Measurements from ENCODE around the gene PIMREG. TPM values are rescaled to one million over a fixed set of nuclear protein-coding genes. Genes with fewer than 3 reads are reported as not detected.

The PIMREG gene, protein sequence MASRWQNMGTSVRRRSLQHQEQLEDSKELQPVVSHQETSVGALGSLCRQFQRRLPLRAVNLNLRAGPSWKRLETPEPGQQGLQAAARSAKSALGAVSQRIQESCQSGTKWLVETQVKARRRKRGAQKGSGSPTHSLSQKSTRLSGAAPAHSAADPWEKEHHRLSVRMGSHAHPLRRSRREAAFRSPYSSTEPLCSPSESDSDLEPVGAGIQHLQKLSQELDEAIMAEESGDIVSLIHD
- 10 to 100 TPM in 1 of 3 donors, 1 to 10 TPM in 1, under 1 TPM in 1; 0.95 to 13.0 (median 3.2) TPM for total RNA-seq
- long read RNA-seq, donor 1, partial matches to known transcripts = 0 of 1 reads
- long read RNA-seq, donor 1, other reads (novel, unspliced or antisense) = 0 of 1 reads
- long read RNA-seq, donor 2, partial matches to known transcripts = 0 of 5 reads
- long read RNA-seq, donor 2, other reads (novel, unspliced or antisense) = 0 of 5 reads

- peak; percentile 98 for ATAC-seq
- DNase-seq = peak; percentile 96 to 97 (median 97)
- H3K36me3 ChIP-seq (ENCODE audit: low read depth) = no peaks in the 10 kb centered on the region
- TF ChIP-seq, protein P1, sequence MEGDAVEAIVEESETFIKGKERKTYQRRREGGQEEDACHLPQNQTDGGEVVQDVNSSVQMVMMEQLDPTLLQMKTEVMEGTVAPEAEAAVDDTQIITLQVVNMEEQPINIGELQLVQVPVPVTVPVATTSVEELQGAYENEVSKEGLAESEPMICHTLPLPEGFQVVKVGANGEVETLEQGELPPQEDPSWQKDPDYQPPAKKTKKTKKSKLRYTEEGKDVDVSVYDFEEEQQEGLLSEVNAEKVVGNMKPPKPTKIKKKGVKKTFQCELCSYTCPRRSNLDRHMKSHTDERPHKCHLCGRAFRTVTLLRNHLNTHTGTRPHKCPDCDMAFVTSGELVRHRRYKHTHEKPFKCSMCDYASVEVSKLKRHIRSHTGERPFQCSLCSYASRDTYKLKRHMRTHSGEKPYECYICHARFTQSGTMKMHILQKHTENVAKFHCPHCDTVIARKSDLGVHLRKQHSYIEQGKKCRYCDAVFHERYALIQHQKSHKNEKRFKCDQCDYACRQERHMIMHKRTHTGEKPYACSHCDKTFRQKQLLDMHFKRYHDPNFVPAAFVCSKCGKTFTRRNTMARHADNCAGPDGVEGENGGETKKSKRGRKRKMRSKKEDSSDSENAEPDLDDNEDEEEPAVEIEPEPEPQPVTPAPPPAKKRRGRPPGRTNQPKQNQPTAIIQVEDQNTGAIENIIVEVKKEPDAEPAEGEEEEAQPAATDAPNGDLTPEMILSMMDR (IDR thresholded peaks at IDR 0.05) = no peak
- intact Hi-C loops (cut with DNase I, micrococcal nuclease) = no loop called here
- H3K4me3 ChIP-seq = no peak within 1 kb of the TSS
- H3K4me1 ChIP-seq (ENCODE audit: low read depth) = no peaks in the 10 kb centered on the region
- no peaks in the 10 kb centered on the region for H3K9me3 ChIP-seq
Observed at GRCh38 chr17:6443692-6444570, at the start of gene PIMREG. PIMREG (plus strand) TSS chr17:6444455; CDS start chr17:6445111, 656 bp downstream.

- ATAC-seq = no peak
- no peak for DNase-seq
- intact Hi-C loops (cut with DNase I, micrococcal nuclease) = no loop called here
- Histone ChIP-seq H3K4me1 (ENCODE audit: low read depth) (no peaks in the 10 kb centered on the region), H3K4me3 (no peak overlapping the region), H3K9me3 (no peaks in the 10 kb centered on the region), H3K36me3 (ENCODE audit: low read depth) (no peaks in the 10 kb centered on the region)
- TF ChIP-seq, protein P1 (IDR thresholded peaks at IDR 0.05) = no peak
Observed at GRCh38 chr17:6398955-6399354, 45.3 kb upstream of the PIMREG start.

DNA sequence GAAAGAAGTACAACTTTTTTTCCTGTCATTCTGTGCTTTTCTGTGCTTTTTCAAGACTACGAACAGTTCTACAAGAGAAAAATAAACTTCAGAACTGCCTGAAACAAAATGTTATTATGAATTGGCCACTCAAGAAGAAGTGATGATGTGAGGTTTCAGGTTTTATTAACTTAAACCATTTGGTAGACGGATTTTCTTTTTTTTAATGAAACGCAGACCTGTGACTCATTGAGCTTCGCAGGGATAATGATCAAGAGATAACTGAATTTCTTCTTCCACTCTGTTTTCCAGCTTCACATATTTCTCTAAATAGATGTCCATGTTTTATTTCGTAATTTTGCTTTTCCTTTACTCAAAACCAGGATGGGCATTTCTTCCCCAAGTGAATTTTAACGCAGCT lies 42.0 kb upstream of the PIMREG start:
- ATAC-seq = no peak
- H3K9me3 ChIP-seq = no peaks in the 10 kb centered on the region
- H3K4me1 ChIP-seq (ENCODE audit: low read depth) = no peaks in the 10 kb centered on the region
- no peaks in the 10 kb centered on the region for H3K36me3 ChIP-seq (ENCODE audit: low read depth)
- TF ChIP-seq, protein P1 (IDR thresholded peaks at IDR 0.05) = no peak
- DNase-seq = no peak
- intact Hi-C loops (cut with DNase I, micrococcal nuclease) = no loop called here
- no peak overlapping the region for H3K4me3 ChIP-seq

DNA sequence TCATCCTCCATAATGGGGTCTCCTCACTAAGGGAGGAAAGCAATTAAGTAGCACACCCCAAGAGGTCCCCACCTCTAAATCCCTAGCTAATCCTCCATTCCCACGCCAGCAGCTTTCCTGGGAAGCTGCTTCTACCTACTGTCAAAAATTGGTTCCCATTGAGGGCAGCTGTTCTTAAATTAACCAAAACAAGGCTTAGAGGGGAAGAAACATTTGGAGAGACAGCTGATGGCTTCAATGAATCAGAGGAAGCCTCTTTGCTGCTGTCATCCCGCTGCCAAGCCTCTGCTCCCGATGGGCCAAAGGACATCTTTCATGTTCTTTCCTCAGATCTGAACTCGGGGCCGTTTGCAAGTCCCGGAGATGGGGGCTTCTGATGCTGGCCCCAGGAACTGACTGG lies 36.0 kb upstream of the PIMREG start:
- TF ChIP-seq, protein P1 (IDR thresholded peaks at IDR 0.05) = no peak

GRCh38 chr17:6408735-6409134 lies 35.5 kb upstream of the PIMREG start:
- intact Hi-C loops (cut with DNase I, micrococcal nuclease) = no loop called here
- no peak overlapping the region for H3K4me3 ChIP-seq
- TF ChIP-seq, protein P1 (IDR thresholded peaks at IDR 0.05) = no peak
- DNase-seq (no peak), ATAC-seq (no peak)
- no peaks in the 10 kb centered on the region for H3K36me3 ChIP-seq (ENCODE audit: low read depth)
- no peaks in the 10 kb centered on the region for H3K9me3 ChIP-seq
- H3K4me1 ChIP-seq (ENCODE audit: low read depth) = no peaks in the 10 kb centered on the region

More for the DNA sequence above, 36.0 kb upstream of the PIMREG start:
- Histone ChIP-seq H3K36me3 (ENCODE audit: low read depth) (no peaks in the 10 kb centered on the region), H3K4me3 (no peak overlapping the region), H3K9me3 (no peaks in the 10 kb centered on the region), H3K4me1 (ENCODE audit: low read depth) (no peaks in the 10 kb centered on the region)
- ATAC-seq = no peak
- intact Hi-C loops (cut with DNase I, micrococcal nuclease) = no loop called here
- no peak for DNase-seq
